DOHH2 (cell line): Measurements from ENCODE around the gene CRTAC1.

Experiments
- H3F3A ChIP-seq: fragments of 200-600 bp; sonication (generic), shearing (Covaris generic); 2 replicates; pipeline ENCODE4 v1.6.0; 2016; ENCODE audit warnings: antibody characterized with exemption, mild to moderate bottlenecking; ENCODE audit not compliant: control insufficient read depth, insufficient read depth
- H3K27ac ChIP-seq: fragments of 200-600 bp; sonication (generic); 2 replicates; pipeline ENCODE4 v1.5.1; 2014; ENCODE audit warnings: low read depth, mild to moderate bottlenecking, low read length, moderate library complexity
- H3K27me3 ChIP-seq: fragments of 200-600 bp; sonication (generic); 2 replicates; pipeline ENCODE4 v1.6.1; 2014; ENCODE audit warnings: mild to moderate bottlenecking, low read length, mixed read lengths; ENCODE audit not compliant: control insufficient read depth
- H3K36me3 ChIP-seq: fragments of 200-600 bp; sonication (generic); 2 replicates; pipeline ENCODE4 v1.6.1; 2014; ENCODE audit warnings: mild to moderate bottlenecking, low read length, moderate library complexity, mixed read lengths; ENCODE audit not compliant: control insufficient read depth
- H3K4me1 ChIP-seq: fragments of 200-600 bp; sonication (generic); 2 replicates; pipeline ENCODE4 v1.6.1; 2014; ENCODE audit warnings: mild to moderate bottlenecking, low read length, mixed read lengths; ENCODE audit not compliant: control insufficient read depth
- H3K4me2 ChIP-seq: fragments of 200-600 bp; sonication (generic); 2 replicates; pipeline ENCODE4 v1.6.0; 2014; ENCODE audit warnings: mild to moderate bottlenecking, low read length, moderate library complexity
- H3K4me3 ChIP-seq: fragments of 200-600 bp; sonication (generic); 2 replicates; pipeline ENCODE4 v1.5.1; 2014; ENCODE audit warnings: mild to moderate bottlenecking, low read length, mixed read lengths
- H3K79me2 ChIP-seq: fragments of 200-600 bp; sonication (generic); 2 replicates; pipeline ENCODE4 v1.6.1; 2014; ENCODE audit warnings: mild to moderate bottlenecking, low read length, mixed read lengths; ENCODE audit not compliant: control insufficient read depth
- H3K9me2 ChIP-seq: fragments of 200-600 bp; sonication (generic); replicated peaks from 2 replicates; pipeline ENCODE4 v1.6.1; 2014; ENCODE audit warnings: mild to moderate bottlenecking, low read length, mixed read lengths; ENCODE audit not compliant: control insufficient read depth
- H3K9me3 ChIP-seq: fragments of 200-600 bp; sonication (generic); 2 replicates; pipeline ENCODE4 v1.6.1; 2014; ENCODE audit warnings: antibody characterized with exemption, low read length, mixed read lengths; ENCODE audit not compliant: control insufficient read depth, insufficient read depth
- H4K20me1 ChIP-seq: fragments of 200-600 bp; sonication (generic); 2 replicates; pipeline ENCODE4 v1.6.0; 2014; ENCODE audit warnings: low read depth, mild to moderate bottlenecking, antibody characterized with exemption, low read length, moderate library complexity; ENCODE audit not compliant: control insufficient read depth, insufficient read depth
- CTCF ChIP-seq: fragments of 200-600 bp; sonication (generic); IDR thresholded peaks from one replicate; pipeline ENCODE4 v1.5.1; 2014; ENCODE audit warnings: antibody characterized with exemption, mild to moderate bottlenecking, low read depth, low read length; ENCODE audit not compliant: poor library complexity, severe bottlenecking
- EZH2phosphoT487 ChIP-seq: fragments of 200-600 bp; sonication (generic); IDR thresholded peaks from 2 replicates; pipeline ENCODE4 v1.6.1; 2017; ENCODE audit warnings: borderline replicate concordance, mild to moderate bottlenecking, antibody characterized with exemption, low read length, moderate library complexity, mixed read lengths

Gene CRTAC1

DNA sequence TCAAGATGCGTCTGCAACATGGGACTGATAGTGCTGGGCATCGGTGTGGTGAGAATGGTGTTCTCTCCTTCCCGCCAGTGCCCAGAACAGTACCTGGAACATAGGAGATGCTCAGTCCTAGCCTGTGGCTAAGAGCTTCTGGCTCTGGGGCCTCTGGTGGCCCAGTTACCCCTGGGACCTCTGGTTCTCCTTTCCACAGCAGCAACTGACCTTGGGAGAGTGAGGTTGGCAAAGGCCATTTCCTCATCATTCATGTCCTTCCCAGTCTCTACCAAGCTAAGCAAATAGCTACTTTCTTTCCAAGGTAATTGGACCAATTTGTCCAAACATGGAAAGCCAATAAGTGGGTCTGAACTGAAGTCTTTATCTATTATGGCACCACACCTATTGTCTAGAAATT is 192.3 kb downstream of the CRTAC1 start:
- Histone ChIP-seq H3K27ac (no peak overlapping the region), H4K20me1 (no peaks in the 10 kb centered on the region), H3K4me1 (no peaks in the 10 kb centered on the region), H3F3A (no peaks in the 10 kb centered on the region), H3K36me3 (no peaks in the 10 kb centered on the region), H3K4me2 (no peak overlapping the region), H3K9me2 (no peaks in the 10 kb centered on the region), H3K79me2 (no peaks in the 10 kb centered on the region), H3K4me3 (no peak overlapping the region), H3K9me3 (no peaks in the 10 kb centered on the region), H3K27me3 (peaks cover 19% of the 10 kb centered on the region)
- TF ChIP-seq CTCF (no peak), EZH2phosphoT487 (no peak)

DNA sequence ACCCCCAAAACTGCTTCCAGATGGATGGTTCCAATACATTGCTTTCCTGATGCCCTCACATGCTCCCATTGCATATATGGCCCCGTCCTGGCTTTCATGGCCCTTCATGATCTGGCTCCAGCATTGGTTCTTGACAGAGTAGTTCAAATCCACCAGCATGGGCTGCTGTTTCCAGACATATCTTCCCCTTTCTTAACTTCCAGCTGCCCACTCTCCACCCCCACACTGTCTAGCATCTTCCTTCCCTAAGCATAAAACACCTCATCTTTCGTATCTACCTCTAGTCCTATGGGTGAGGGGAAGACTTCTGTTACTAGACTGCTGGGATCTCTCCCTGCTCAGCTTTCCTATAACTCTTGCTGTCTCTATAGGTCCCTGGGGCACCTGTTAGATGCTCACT is 194.0 kb downstream of the CRTAC1 start:
- peaks cover 14% of the 10 kb centered on the region; the same call in 1 of the 2 replicates for H3K27me3 ChIP-seq
- H3K4me2 ChIP-seq = no peak overlapping the region
- TF ChIP-seq CTCF (no peak), EZH2phosphoT487 (no peak)
- no peaks in the 10 kb centered on the region for H3K4me1 ChIP-seq
- no peaks in the 10 kb centered on the region for H3K9me2 ChIP-seq
- no peak overlapping the region for H3K4me3 ChIP-seq
- no peaks in the 10 kb centered on the region for H3K36me3 ChIP-seq
- no peak overlapping the region for H3K27ac ChIP-seq
- no peaks in the 10 kb centered on the region for H3K79me2 ChIP-seq
- no peaks in the 10 kb centered on the region for H4K20me1 ChIP-seq
- no peaks in the 10 kb centered on the region for H3F3A ChIP-seq
- no peaks in the 10 kb centered on the region for H3K9me3 ChIP-seq

- no peaks in the 10 kb centered on the region for H3K9me3 ChIP-seq
- no peak overlapping the region for H3K27ac ChIP-seq
- no peak overlapping the region for H3K4me2 ChIP-seq
- H3K4me1 ChIP-seq = no peaks in the 10 kb centered on the region
- H3K27me3 ChIP-seq = 0 out of 2 replicates have a peak, but pooled peaks cover 5% of the 10 kb centered on the region
- no peaks in the 10 kb centered on the region for H3K36me3 ChIP-seq
- H3F3A ChIP-seq = no peaks in the 10 kb centered on the region
- no peak for TF ChIP-seq CTCF
- TF ChIP-seq EZH2phosphoT487 = no peak
- no peak overlapping the region for H3K4me3 ChIP-seq
- no peaks in the 10 kb centered on the region for H3K9me2 ChIP-seq
- no peaks in the 10 kb centered on the region for H4K20me1 ChIP-seq
- H3K79me2 ChIP-seq = no peaks in the 10 kb centered on the region
Observed at GRCh38 chr10:97831259-97831658, 199.2 kb downstream of the CRTAC1 start.
